Vagina (tissue), 2 donors: ENCODE measurements around the gene RAB40C.

Experiments used
- POLR2A ChIP-seq, 2 donors: fragments of 450-650 bp; IDR thresholded peaks; one replicate each; pipeline ENCODE4 v1.6.1; 2017; ENCODE audit warnings: antibody characterized with exemption in 2 of 2, mild to moderate bottlenecking in 2 of 2, moderate library complexity in 2 of 2
- POLR2AphosphoS5 ChIP-seq, 2 donors: sonication (generic); formaldehyde crosslinking; IDR thresholded peaks; one replicate each; pipeline ENCODE4 v1.9.0; 2017; ENCODE audit warnings: antibody characterized with exemption in 2 of 2, mild to moderate bottlenecking in 2 of 2, low read depth in 1 of 2; ENCODE audit not compliant: insufficient read depth in 1 of 2
- TF ChIP-seq, protein P1 (sequence below), 3 experiments: fragments of 450-650 bp in 2 of 3; fragments of 200-600 bp in 1 of 3; sonication (generic) in 1 of 3; IDR thresholded peaks; one replicate each; pipeline ENCODE4 v1.5.1; 2017 to 2019; ENCODE audit warnings: antibody characterized with exemption in 3 of 3, mild to moderate bottlenecking in 2 of 3, moderate library complexity in 2 of 3

DNA sequence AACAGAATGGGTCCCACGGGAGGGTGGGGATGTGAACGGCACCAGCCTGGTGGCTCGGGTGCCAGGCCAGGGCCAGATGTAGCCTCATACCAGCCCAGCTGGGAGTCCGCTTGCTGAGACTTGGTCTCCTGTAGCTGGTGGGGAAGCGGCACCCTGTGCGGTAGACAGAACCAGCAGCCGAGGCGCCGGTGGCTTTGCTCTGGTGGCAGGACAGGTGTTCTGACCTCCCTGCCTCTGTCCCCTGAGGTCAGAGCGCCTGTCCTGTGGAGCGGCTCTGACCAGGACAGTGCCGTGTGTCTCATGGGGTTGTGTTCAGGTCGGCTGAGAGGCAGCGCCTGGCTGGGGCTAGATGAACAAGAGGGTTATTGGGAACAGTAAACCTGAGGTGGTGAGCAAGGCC is 20.1 kb downstream of the RAB40C start:
- TF ChIP-seq, protein P1, sequence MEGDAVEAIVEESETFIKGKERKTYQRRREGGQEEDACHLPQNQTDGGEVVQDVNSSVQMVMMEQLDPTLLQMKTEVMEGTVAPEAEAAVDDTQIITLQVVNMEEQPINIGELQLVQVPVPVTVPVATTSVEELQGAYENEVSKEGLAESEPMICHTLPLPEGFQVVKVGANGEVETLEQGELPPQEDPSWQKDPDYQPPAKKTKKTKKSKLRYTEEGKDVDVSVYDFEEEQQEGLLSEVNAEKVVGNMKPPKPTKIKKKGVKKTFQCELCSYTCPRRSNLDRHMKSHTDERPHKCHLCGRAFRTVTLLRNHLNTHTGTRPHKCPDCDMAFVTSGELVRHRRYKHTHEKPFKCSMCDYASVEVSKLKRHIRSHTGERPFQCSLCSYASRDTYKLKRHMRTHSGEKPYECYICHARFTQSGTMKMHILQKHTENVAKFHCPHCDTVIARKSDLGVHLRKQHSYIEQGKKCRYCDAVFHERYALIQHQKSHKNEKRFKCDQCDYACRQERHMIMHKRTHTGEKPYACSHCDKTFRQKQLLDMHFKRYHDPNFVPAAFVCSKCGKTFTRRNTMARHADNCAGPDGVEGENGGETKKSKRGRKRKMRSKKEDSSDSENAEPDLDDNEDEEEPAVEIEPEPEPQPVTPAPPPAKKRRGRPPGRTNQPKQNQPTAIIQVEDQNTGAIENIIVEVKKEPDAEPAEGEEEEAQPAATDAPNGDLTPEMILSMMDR (IDR thresholded peaks at IDR 0.05): no peak
- TF ChIP-seq POLR2AphosphoS5 (IDR thresholded peaks at IDR 0.05; ENCODE audit: insufficient read depth in 1 of 2, low read depth in 1 of 2): no peak
- no peak for TF ChIP-seq POLR2A (IDR thresholded peaks at IDR 0.05)
